Activated effector memory CD4-positive, alpha-beta T cell treated with anti-CD3 and anti-CD28 coated beads, Interleukin-2, amount 50 U/mL, for 16 hours (primary cell): ENCODE measurements around the gene B3GNT8.
A peak's percentile ranks its signal among the peaks of the same experiment; 100 is the strongest.
"Not testable (repeated sequence)": the region's sequence is repeated elsewhere in the genome, so short reads cannot be mapped to it uniquely, and the experiment has no call there.

Experiments used
- DNase-seq: peaks from one replicate; pipeline ENCODE4 v3.0.0-alpha.2; 2020

Gene B3GNT8

GRCh38 chr19:41384351-41384750 is 42.8 kb downstream of the B3GNT8 start:
- no peak for DNase-seq

GRCh38 chr19:41381536-41381935 is 45.6 kb downstream of the B3GNT8 start:
- DNase-seq, result not testable (repeated sequence)

- DNase-seq, result no peak
These were observed 49.0 kb downstream of the B3GNT8 start for GRCh38 chr19:41377977-41378709.

- peak; percentile 66 for DNase-seq
These were observed 50.2 kb downstream of the B3GNT8 start for GRCh38 chr19:41376998-41377365.

- DNase-seq, result peak; percentile 67
These were observed 50.8 kb downstream of the B3GNT8 start, which contains the start of gene TMEM91 for GRCh38 chr19:41376241-41376997. TMEM91 (plus strand) TSS chr19:41376533; CDS start chr19:41378310, 1,777 bp downstream.
